Measurements from ENCODE around the gene ENSA.

GRCh38 chr1:150620919-150621318 lies 8.5 kb downstream of the ENSA start:
- TF ChIP-seq POLR2AphosphoS5 (IDR thresholded peaks at IDR 0.05; ENCODE audit: borderline replicate concordance, low read depth, low read length) (no peak), EZH2 (IDR thresholded peaks at IDR 0.05) (no peak), FOXP2 (optimal IDR thresholded peaks at IDR 0.05; ENCODE audit: control extremely low read depth, extremely low read length, insufficient read depth) (no peak)
